ENCODE data around the gene DNER.
"Not testable (repeated sequence)": the region's sequence is repeated elsewhere in the genome, so short reads cannot be mapped to it uniquely, and the experiment has no call there.

Gene DNER

GRCh38 chr2:229723192-229723591 lies 8.8 kb upstream of the DNER start:
- not testable (repeated sequence) for H3K4me3 ChIP-seq (ENCODE audit: low read depth, low read length)
- TF ChIP-seq, protein P1, sequence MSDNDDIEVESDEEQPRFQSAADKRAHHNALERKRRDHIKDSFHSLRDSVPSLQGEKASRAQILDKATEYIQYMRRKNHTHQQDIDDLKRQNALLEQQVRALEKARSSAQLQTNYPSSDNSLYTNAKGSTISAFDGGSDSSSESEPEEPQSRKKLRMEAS (IDR thresholded peaks at IDR 0.05; ENCODE audit: low read depth, low read length): 0 out of 2 replicates have a peak, but pooled peaks have one; percentile 26
- peak; percentile 60 for DNase-seq (ENCODE audit: low read depth)

DNA sequence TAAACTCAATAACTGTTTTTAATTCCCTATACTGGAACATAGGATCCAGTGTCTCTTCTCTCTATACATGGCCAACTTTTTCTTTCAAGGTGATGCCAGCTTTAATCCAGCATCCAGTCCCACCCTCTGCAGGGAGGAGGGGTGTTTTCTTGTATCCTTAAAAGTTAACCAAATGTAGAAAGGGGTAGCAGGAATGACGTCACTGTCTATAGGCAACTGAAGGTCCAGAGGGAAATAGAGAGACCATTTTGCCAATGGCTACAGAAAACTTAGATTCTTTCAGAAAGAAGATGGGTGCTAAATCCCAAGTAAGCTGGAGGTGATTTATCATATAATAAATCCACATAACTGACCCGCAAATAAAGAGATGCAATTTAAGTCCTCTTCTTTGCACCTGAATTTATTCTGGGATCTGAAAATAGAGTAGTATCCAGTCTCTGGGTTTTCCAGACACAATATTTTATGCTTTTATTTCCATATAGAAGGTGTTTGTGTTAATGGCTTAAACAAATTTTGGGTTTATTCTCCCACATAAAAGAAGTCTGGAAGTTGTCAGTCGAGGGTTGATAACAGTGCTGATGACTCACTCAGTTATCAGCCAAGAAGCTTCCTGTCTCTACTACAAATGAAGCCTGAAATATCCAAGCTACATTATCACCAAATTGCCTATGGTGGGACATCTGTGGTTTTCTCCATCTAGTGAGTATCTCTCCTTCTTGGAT lies 5.7 kb upstream of the DNER start:
- DNase-seq (ENCODE audit: low read depth): no peak
- TF ChIP-seq CTCF (IDR thresholded peaks at IDR 0.05; ENCODE audit: low read depth, low read length) (no peak), MYC (IDR thresholded peaks at IDR 0.05; ENCODE audit: low read depth, low read length) (no peak), POLR2A (IDR thresholded peaks at IDR 0.05; ENCODE audit: extremely low read depth, insufficient read length) (no peak)
- TF ChIP-seq, protein P1 (IDR thresholded peaks at IDR 0.05; ENCODE audit: low read depth, low read length): no peak
- no peak overlapping the region for H3K4me3 ChIP-seq (ENCODE audit: low read depth, low read length)

DNA sequence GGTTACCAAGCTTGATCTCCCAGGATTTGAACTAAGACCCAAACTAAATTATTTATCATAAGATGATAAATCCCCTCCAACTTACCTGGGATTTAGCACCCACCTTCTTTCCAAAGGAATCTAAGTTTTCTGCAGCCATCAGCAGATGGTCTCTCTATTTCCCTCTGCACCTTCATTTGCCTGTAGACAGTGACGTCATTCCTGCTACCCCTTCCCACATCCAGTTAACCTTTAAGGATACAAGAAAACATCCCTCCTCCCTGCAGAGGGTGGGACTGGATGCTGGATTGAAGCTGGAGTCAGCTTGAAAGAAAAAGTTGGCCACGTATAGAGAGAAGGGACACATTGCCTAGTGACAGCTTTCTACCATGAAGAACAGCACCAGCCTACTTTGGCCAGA lies 3.7 kb upstream of the DNER start:
- no peak for DNase-seq (ENCODE audit: low read depth)
- TF ChIP-seq, protein P1 (IDR thresholded peaks at IDR 0.05; ENCODE audit: low read depth, low read length): no peak
- TF ChIP-seq CTCF (IDR thresholded peaks at IDR 0.05; ENCODE audit: low read depth, low read length) (no peak), MYC (IDR thresholded peaks at IDR 0.05; ENCODE audit: low read depth, low read length) (no peak), POLR2A (IDR thresholded peaks at IDR 0.05; ENCODE audit: extremely low read depth, insufficient read length) (no peak)
- H3K4me3 ChIP-seq (ENCODE audit: low read depth, low read length): no peak overlapping the region

DNA sequence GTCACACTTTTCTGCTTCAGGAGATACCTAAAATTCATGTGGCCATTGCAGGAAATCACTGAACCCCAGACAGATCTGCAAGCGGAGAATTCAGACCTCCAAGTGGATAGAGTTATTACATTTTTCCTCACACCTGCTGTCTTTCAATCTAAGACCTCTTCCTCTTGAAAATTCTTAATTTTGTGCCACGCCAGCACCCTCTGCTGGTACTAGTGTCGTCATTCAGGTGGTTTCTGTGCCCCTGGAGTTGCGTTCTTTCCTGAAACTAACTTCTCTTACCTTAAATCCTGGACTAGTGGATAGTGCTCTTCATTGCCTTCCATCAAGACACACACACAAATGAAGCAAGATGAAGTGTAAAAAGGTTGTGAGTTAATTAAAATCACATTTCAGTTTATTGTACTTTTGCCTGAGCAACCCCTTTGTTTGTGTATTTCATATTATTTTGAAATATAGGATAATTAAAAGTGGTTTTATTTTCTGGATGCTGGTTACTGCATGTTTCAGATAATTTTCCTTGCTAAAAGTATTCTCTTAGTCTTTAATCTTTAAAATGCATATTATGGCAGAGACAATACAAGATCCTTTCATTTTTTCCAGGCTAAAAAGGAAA lies 1.6 kb upstream of the DNER start:
- DNase-seq (ENCODE audit: low read depth): peak; percentile 59
- no peak for TF ChIP-seq POLR2A (IDR thresholded peaks at IDR 0.05; ENCODE audit: extremely low read depth, insufficient read length)
- TF ChIP-seq CTCF (IDR thresholded peaks at IDR 0.05; ENCODE audit: low read depth, low read length): peak; percentile 67

DNA sequence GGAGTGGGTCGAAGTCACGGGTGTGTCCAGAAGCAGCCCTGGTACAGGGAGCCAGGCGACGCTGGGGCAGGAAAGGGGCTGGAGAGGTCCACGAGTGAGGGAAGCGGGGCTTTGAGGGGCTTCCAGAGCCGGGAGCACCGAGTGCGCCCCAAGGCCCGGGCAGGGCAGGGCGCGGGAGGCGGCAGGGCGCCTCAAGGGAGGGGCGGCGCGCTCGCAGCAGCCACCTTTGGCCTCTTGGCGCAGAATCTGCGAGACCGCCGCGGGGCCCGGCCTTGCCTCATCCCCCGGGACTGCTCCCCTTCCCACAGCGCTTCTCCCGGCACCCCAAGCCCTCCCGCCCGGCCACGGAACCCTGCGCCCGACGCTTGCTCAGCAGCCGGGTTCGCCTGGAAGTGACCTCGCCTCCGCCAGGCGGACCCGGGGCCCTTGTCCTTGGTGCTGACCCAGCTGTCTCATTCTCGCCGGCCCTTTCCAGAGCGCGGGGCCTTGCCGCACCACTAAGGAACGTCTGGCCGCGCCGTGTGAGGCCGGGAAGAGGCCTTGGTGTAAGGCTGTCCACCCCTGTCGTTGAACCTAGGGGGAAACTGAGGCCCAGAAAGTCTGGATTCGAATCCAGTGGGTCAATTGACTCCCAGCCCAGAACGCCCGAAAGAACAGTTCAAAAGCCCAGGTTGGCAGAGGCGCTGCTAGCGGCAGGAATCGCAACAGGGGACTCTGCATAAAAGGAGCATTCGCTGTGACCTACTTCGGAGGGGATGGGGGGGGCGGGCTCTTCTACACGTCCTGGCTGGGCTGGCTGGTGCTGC lies 584 bp upstream of the DNER start:
- TF ChIP-seq POLR2A (IDR thresholded peaks at IDR 0.05; ENCODE audit: extremely low read depth, insufficient read length) (no peak), CTCF (IDR thresholded peaks at IDR 0.05; ENCODE audit: low read depth, low read length) (no peak), MYC (IDR thresholded peaks at IDR 0.05; ENCODE audit: low read depth, low read length) (no peak)
- TF ChIP-seq, protein P1 (IDR thresholded peaks at IDR 0.05; ENCODE audit: low read depth, low read length): no peak
- DNase-seq (ENCODE audit: low read depth): peak; percentile 35
- no peak overlapping the region for H3K4me3 ChIP-seq (ENCODE audit: low read depth, low read length)

More for the DNA sequence above, 1.6 kb upstream of the DNER start:
- no peak overlapping the region for H3K4me3 ChIP-seq (ENCODE audit: low read depth, low read length)

Measured in NB4 (cell line).